ENCODE results near the gene ANKRD6. TPM values are rescaled to one million over a fixed set of nuclear protein-coding genes. Genes with fewer than 3 reads are reported as not detected.

ANKRD6 gene
- total and polyA plus RNA-seq, 11 donors: 3.5 to 14.1 (median 10.2) TPM

- Histone ChIP-seq H3K27ac (no peak overlapping the region), H3K4me3 (no peak overlapping the region), H3K4me1 (peaks cover 0 to 4% (median 0%) of the 10 kb centered on the region in 12 donors), H3K27me3 (no peaks in the 10 kb centered on the region), H3K9me3 (no peaks in the 10 kb centered on the region), H3K36me3 (no peaks in the 10 kb centered on the region)
- intact Hi-C loops (cut with DNase I): loop anchor here in 1 of 10 donors (10.0 kb wide), 1 partner anchor 135 kb away; no protein-coding TSS in a partner anchor
- 77 to 82% (median 80%) methylated on average over 7 of the region's 7 CpGs for WGBS, 4 donors
- ATAC-seq (no peak), DNase-seq (no peak)
- TF ChIP-seq CTCF (IDR thresholded peaks at IDR 0.05): no peak
- no peak for TF ChIP-seq POLR2A (IDR thresholded peaks at IDR 0.05)
Observed at GRCh38 chr6:89589297-89590025, 156.5 kb downstream of the ANKRD6 start.

GRCh38 chr6:89590133-89590532 is 157.2 kb downstream of the ANKRD6 start:
- ATAC-seq: no peak
- H3K27me3 ChIP-seq: no peaks in the 10 kb centered on the region
- H3K4me1 ChIP-seq: no peaks in the 10 kb centered on the region
- DNase-seq: no peak
- no peak overlapping the region for H3K27ac ChIP-seq
- 62 to 77% (median 75%) methylated on average over 2 of the region's 2 CpGs for WGBS, 4 donors
- H3K36me3 ChIP-seq: no peaks in the 10 kb centered on the region
- H3K4me3 ChIP-seq: no peak overlapping the region
- no peak for TF ChIP-seq CTCF (IDR thresholded peaks at IDR 0.05)
- TF ChIP-seq POLR2A (IDR thresholded peaks at IDR 0.05): no peak
- intact Hi-C loops (cut with DNase I): loop anchor here in 1 of 10 donors (10.0 kb wide), 1 partner anchor 135 kb away; no protein-coding TSS in a partner anchor
- H3K9me3 ChIP-seq: no peaks in the 10 kb centered on the region

- TF ChIP-seq CTCF (IDR thresholded peaks at IDR 0.05) (no peak), POLR2A (IDR thresholded peaks at IDR 0.05) (no peak)
- WGBS, 4 donors: 90 to 98% (median 95%) methylated on average over 4 of the region's 4 CpGs
Observed at GRCh38 chr6:89591745-89592144, 158.8 kb downstream of the ANKRD6 start.

GRCh38 chr6:89596056-89596455 is 163.1 kb downstream of the ANKRD6 start:
- WGBS, 4 donors: 73 to 86% (median 82%) methylated on average over 2 of the region's 2 CpGs
- Histone ChIP-seq H3K9me3 (no peaks in the 10 kb centered on the region), H3K27ac (no peak overlapping the region), H3K36me3 (no peaks in the 10 kb centered on the region), H3K4me1 (peaks cover 0 to 16% (median 5%) of the 10 kb centered on the region in 12 donors), H3K27me3 (no peaks in the 10 kb centered on the region), H3K4me3 (no peak overlapping the region)
- intact Hi-C loops (cut with DNase I): loop anchor here in 2 of 10 donors (5.0 to 10.0 kb wide), 2 partner anchors 141 to 164 kb away; partner anchors contain the start of gene ANKRD6 (in 1 of the 2)
- TF ChIP-seq POLR2A (IDR thresholded peaks at IDR 0.05) (no peak), CTCF (IDR thresholded peaks at IDR 0.05) (no peak)
- DNase-seq: no peak
- peak in 1 of 4 donors; percentile 25 for ATAC-seq

More at GRCh38 chr6:89591745-89592144, 158.8 kb downstream of the ANKRD6 start:
- H3K36me3 ChIP-seq: no peaks in the 10 kb centered on the region
- H3K4me3 ChIP-seq: no peak overlapping the region
- intact Hi-C loops (cut with DNase I): loop anchor here in 1 of 10 donors (10.0 kb wide), 1 partner anchor 137 kb away; no protein-coding TSS in a partner anchor
- ATAC-seq (no peak), DNase-seq (no peak)
- H3K4me1 ChIP-seq: peaks cover 0 to 7% (median 0%) of the 10 kb centered on the region in 12 donors
- no peak overlapping the region for H3K27ac ChIP-seq
- no peaks in the 10 kb centered on the region for H3K27me3 ChIP-seq
- H3K9me3 ChIP-seq: no peaks in the 10 kb centered on the region

Measured in heart left ventricle (tissue), 16 donors.